Kidney (tissue), 14 donors: ENCODE results near the gene MEF2C. TPM values are rescaled to one million over a fixed set of nuclear protein-coding genes. Genes with fewer than 3 reads are reported as not detected.

Source experiments
- DNase-seq, 5 donors: peaks; one replicate each; pipeline ENCODE4 v3.0.0-alpha.2; 2013 to 2020
- FAIRE-seq: peaks from 2 replicates; lab custom pipeline; 2012; peaks lifted over from hg19 to GRCh38; lab: Jason Lieb, UNC
- H3K27ac ChIP-seq, 2 donors: one replicate each; pipeline ENCODE4 v1.7.0; 2013; ENCODE audit warnings: low read depth in 2 of 2, low read length in 2 of 2, inconsistent platforms in 1 of 2
- H3K27me3 ChIP-seq: one replicate; pipeline ENCODE4 v1.7.1; 2013; ENCODE audit warnings: low read length, inconsistent platforms; ENCODE audit not compliant: control insufficient read depth, insufficient read depth
- H3K36me3 ChIP-seq, 3 donors: one replicate each; pipeline versions ENCODE4 v1.7.0 to v1.7.1; 2013; ENCODE audit warnings: low read length in 3 of 3, control low read depth in 1 of 3, inconsistent platforms in 1 of 3; ENCODE audit not compliant: insufficient read depth in 3 of 3, control insufficient read depth in 2 of 3
- H3K4me1 ChIP-seq, 3 donors: one replicate each; pipeline versions ENCODE4 v1.7.0 to v1.7.1; 2013; ENCODE audit warnings: low read length in 3 of 3, inconsistent platforms in 1 of 3, low read depth in 1 of 3; ENCODE audit not compliant: control insufficient read depth in 2 of 3, insufficient read depth in 2 of 3
- H3K4me3 ChIP-seq, 3 donors: one replicate each; pipeline versions ENCODE4 v1.7.0 to v1.8.1; 2013; ENCODE audit warnings: low read length in 3 of 3, control low read depth in 1 of 3, inconsistent platforms in 1 of 3
- H3K9ac ChIP-seq, 3 donors: one replicate each; pipeline versions ENCODE4 v1.7.0 to v1.7.1; 2013; ENCODE audit warnings: low read length in 3 of 3, control low read depth in 1 of 3, inconsistent platforms in 1 of 3
- H3K9me3 ChIP-seq, 3 donors: one replicate each; pipeline versions ENCODE4 v1.7.0 to v1.7.1; 2013; ENCODE audit warnings: low read length in 3 of 3, control low read depth in 1 of 3, inconsistent platforms in 1 of 3; ENCODE audit not compliant: control insufficient read depth in 2 of 3, insufficient read depth in 1 of 3
- intact Hi-C: fragments of 100-400 bp; cut with DNase I; formaldehyde crosslinking; loops from one replicate; pipeline ENCODE4 v1.11.1; 2022
- polyA plus RNA-seq: library from polyadenylated mRNA; stranded (reverse); fragments of 350-450 nt; fragmentation: Illumina TruSeq; extraction: RNeasy Lipid Tissue Mini Kit (QIAGEN cat#74804); gene quantifications from one replicate; pipeline ENCODE4 v1.2.3, GENCODE V29; 2014; ENCODE audit warnings: low read depth, low replicate concordance; ENCODE audit not compliant: insufficient read depth
- total RNA-seq: library from RNA; stranded (reverse); fragmentation: NEBNext Ultra II Directional; extraction: Animal tissue kit (Norgen Biotek cat#: 25700); gene quantifications from one replicate; pipeline ENCODE4 v1.2.1, GENCODE V29; 2021
- TF ChIP-seq, protein P1 (sequence below): IDR thresholded peaks from 3 replicates; pipeline ENCODE4 v1.5.1; 2012; ENCODE audit warnings: mild to moderate bottlenecking, moderate library complexity, borderline replicate concordance; ENCODE audit not compliant: insufficient read depth; ENCODE audit errors: extremely low read depth
- donor health status: control.
- donor health status: control.
- donor health status: control.
- donor health status: control.
- donor health status: control.
- donor health status: DM: yes; HTN: yes; CAD: no.
- donor health status: Normal renal cell carcinoma (clear cell type).

The MEF2C gene
- total and polyA plus RNA-seq, 2 donors from 2014 or later: 5.3 to 75.4 TPM

DNA sequence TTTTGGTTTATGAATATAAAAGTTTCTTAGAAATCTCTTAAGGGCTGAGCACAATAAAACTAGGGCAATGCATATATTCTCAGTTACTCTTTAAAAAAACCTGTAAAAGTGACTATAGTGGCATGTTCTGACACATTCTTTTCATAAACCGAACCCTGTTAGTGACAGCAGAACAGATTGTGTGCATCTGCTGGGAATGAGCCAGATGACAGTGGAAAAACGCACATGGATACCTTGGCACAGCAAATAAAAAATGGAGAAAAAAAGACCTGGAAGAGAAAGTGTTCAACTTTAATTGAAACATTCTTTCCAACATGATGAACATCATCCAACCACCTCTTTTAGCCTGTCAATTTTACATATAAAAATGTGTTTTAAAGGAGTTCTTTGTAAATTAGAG, 12.7 kb downstream of the MEF2C start:
- Histone ChIP-seq H3K9me3 (no peaks in the 10 kb centered on the region), H3K9ac (no peak overlapping the region), H3K4me1 (no peaks in the 10 kb centered on the region), H3K27ac (no peak overlapping the region), H3K27me3 (no peaks in the 10 kb centered on the region), H3K36me3 (no peaks in the 10 kb centered on the region), H3K4me3 (no peak overlapping the region)
- FAIRE-seq: no peak
- intact Hi-C loops: loop anchor here (10.0 kb wide), 1 partner anchor 125 kb away; no protein-coding TSS in a partner anchor
- no peak for DNase-seq
- TF ChIP-seq, protein P1, sequence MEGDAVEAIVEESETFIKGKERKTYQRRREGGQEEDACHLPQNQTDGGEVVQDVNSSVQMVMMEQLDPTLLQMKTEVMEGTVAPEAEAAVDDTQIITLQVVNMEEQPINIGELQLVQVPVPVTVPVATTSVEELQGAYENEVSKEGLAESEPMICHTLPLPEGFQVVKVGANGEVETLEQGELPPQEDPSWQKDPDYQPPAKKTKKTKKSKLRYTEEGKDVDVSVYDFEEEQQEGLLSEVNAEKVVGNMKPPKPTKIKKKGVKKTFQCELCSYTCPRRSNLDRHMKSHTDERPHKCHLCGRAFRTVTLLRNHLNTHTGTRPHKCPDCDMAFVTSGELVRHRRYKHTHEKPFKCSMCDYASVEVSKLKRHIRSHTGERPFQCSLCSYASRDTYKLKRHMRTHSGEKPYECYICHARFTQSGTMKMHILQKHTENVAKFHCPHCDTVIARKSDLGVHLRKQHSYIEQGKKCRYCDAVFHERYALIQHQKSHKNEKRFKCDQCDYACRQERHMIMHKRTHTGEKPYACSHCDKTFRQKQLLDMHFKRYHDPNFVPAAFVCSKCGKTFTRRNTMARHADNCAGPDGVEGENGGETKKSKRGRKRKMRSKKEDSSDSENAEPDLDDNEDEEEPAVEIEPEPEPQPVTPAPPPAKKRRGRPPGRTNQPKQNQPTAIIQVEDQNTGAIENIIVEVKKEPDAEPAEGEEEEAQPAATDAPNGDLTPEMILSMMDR: no peak

DNA sequence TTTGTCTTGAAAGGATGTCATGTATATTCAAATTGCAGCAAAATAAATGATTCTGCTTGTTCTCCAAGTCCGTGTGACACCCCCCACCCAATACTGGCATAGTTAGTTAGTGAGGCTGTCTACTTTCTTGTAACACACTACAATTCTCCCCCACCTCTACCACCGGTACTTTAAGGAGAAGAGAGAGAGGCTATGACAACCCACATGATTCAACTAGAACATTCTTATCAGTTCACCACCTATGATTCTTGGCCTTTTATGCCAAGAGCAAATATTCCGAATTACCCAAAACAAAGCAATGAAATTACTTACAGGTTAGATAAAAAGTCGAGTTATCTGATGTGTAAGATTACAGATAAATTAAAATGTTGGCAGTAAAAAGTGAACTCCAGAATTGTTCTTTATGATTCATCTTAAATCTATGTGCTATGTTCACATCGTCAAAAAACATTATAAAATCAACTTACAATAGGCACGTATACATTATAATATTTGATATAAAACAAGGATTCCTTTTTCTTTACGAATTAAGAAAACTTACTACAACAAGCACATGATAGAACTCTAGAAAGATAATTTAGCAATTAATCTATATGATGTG, 14.4 kb downstream of the MEF2C start:
- Histone ChIP-seq H3K27me3 (no peaks in the 10 kb centered on the region), H3K36me3 (no peaks in the 10 kb centered on the region), H3K4me3 (no peak overlapping the region), H3K9me3 (no peaks in the 10 kb centered on the region), H3K9ac (no peak overlapping the region), H3K4me1 (no peaks in the 10 kb centered on the region), H3K27ac (no peak overlapping the region)
- TF ChIP-seq, protein P1: no peak
- FAIRE-seq: peak; percentile 37
- intact Hi-C loops: no loop called here
- DNase-seq: no peak

DNA sequence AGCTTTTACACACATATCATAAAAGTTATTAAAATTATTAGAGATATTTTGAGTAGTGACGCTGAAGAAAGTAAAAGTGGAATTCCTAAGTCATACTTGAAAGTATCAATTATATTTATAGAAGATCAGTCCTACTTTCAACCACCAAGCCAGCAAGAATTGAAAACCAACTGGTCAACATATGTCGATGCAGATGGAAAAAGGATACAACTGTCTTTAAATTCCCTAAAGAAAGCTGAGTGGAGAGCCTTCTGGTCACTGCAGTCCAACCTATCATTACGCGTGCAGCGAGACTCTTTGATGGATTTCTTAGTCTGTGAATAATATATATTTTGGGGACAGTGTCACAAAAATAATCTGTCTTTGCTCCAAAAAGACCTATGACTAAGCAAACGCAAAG, 15.3 kb downstream of the MEF2C start:
- H3K4me3 ChIP-seq: no peak overlapping the region
- no peak overlapping the region for H3K27ac ChIP-seq
- DNase-seq (no peak), FAIRE-seq (no peak)
- intact Hi-C loops: no loop called here
- TF ChIP-seq, protein P1: no peak
- no peaks in the 10 kb centered on the region for H3K27me3 ChIP-seq
- H3K4me1 ChIP-seq: no peaks in the 10 kb centered on the region
- H3K9me3 ChIP-seq: no peaks in the 10 kb centered on the region
- no peaks in the 10 kb centered on the region for H3K36me3 ChIP-seq
- H3K9ac ChIP-seq: no peak overlapping the region

DNA sequence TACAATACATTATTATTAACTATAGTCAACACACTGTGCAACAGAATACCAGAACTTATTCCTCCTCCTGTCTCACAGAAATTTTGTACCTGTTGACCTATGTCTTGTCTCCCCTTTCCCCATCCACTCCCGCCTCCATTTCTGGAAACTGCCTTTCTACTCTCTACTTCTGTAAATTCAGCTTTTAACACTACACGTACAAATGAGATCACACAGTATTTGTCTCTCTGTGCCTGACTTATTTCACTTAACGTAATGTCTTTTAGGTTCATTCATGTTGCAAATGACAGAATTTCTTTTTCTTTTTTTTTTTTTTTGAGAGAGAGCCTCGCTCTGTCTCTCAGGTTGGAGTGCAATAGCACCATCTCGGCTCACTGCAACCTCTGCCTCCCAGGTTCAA, 19.5 kb downstream of the MEF2C start:
- no peaks in the 10 kb centered on the region for H3K27me3 ChIP-seq
- DNase-seq: no peak
- H3K27ac ChIP-seq: no peak overlapping the region
- H3K4me3 ChIP-seq: no peak overlapping the region
- H3K36me3 ChIP-seq: no peaks in the 10 kb centered on the region
- no peak for FAIRE-seq
- TF ChIP-seq, protein P1: no peak
- H3K9me3 ChIP-seq: no peaks in the 10 kb centered on the region
- H3K4me1 ChIP-seq: no peaks in the 10 kb centered on the region
- intact Hi-C loops: no loop called here
- no peak overlapping the region for H3K9ac ChIP-seq
